GM23338 (cell line): ENCODE results near the gene IMMP2L. TPM values are rescaled to one million over a fixed set of nuclear protein-coding genes. Genes with fewer than 3 reads are reported as not detected.

ENCODE experiments used
- ATAC-seq: fragments of 200-7000 bp; cut with Tn5 transposase; 3 replicates; pipeline ENCODE4 v1.9.1; 2020
- DNase-seq: peaks from one replicate; pipeline ENCODE4 v3.0.0-alpha.2; 2015; ENCODE audit warnings: low spot score
- H2AFZ ChIP-seq: fragments of 200-600 bp; sonication (generic); 2 replicates; pipeline ENCODE4 v1.8.0; 2016; ENCODE audit warnings: antibody characterized with exemption, mild to moderate bottlenecking, moderate library complexity
- H3F3A ChIP-seq: fragments of 200-600 bp; sonication (generic); replicated peaks from 2 replicates; pipeline ENCODE4 v1.8.0; 2017; ENCODE audit warnings: antibody characterized with exemption, mixed run types, low read depth
- H3K27ac ChIP-seq: fragments of 200-600 bp; sonication (generic); 2 replicates; pipeline ENCODE4 v1.6.1; 2016; ENCODE audit warnings: low read depth
- H3K27me3 ChIP-seq: fragments of 200-600 bp; sonication (generic); 2 replicates; pipeline ENCODE4 v1.8.0; 2016; ENCODE audit warnings: mild to moderate bottlenecking, mixed run types, moderate library complexity; ENCODE audit not compliant: insufficient read depth
- H3K36me3 ChIP-seq: fragments of 200-600 bp; sonication (generic); 2 replicates; pipeline ENCODE4 v1.8.0; 2016; ENCODE audit warnings: mild to moderate bottlenecking; ENCODE audit not compliant: insufficient read depth
- H3K4me1 ChIP-seq: fragments of 200-600 bp; sonication (generic); 2 replicates; pipeline ENCODE4 v1.8.0; 2016; ENCODE audit warnings: mild to moderate bottlenecking, moderate library complexity; ENCODE audit not compliant: insufficient read depth
- H3K4me2 ChIP-seq: fragments of 200-600 bp; sonication (generic); 2 replicates; pipeline ENCODE4 v1.7.1; 2017; ENCODE audit warnings: mixed run types
- H3K4me3 ChIP-seq: fragments of 200-600 bp; sonication (generic); 2 replicates; pipeline ENCODE4 v1.6.1; 2016; ENCODE audit warnings: mixed run types
- H3K79me2 ChIP-seq: fragments of 200-600 bp; sonication (generic); replicated peaks from 2 replicates; pipeline ENCODE4 v1.8.0; 2017; ENCODE audit warnings: mild to moderate bottlenecking; ENCODE audit not compliant: insufficient read depth
- H3K9me2 ChIP-seq: fragments of 200-600 bp; sonication (generic); 2 replicates; pipeline ENCODE4 v1.8.0; 2017; ENCODE audit not compliant: insufficient read depth
- H4K20me1 ChIP-seq: fragments of 200-600 bp; sonication (generic); replicated peaks from 2 replicates; pipeline ENCODE4 v1.8.0; 2017; ENCODE audit warnings: mild to moderate bottlenecking; ENCODE audit not compliant: insufficient read depth
- H3K27ac Mint-ChIP-seq: 2 replicates; pipeline ENCODE4 v1.8.0; 2020; ENCODE audit warnings: inconsistent platforms, mild to moderate bottlenecking, moderate library complexity, mixed read lengths
- H3K27me3 Mint-ChIP-seq: 3 replicates; pipeline ENCODE4 v1.8.0; 2022; ENCODE audit warnings: low read depth, mild to moderate bottlenecking, moderate library complexity, mixed read lengths, inconsistent platforms; ENCODE audit not compliant: insufficient read depth, poor library complexity
- H3K36me3 Mint-ChIP-seq: 3 replicates; pipeline ENCODE4 v1.8.0; 2021; ENCODE audit warnings: low read depth, mild to moderate bottlenecking, inconsistent platforms, moderate library complexity, mixed read lengths
- H3K4me1 Mint-ChIP-seq: 3 replicates; pipeline ENCODE4 v1.8.0; 2020; ENCODE audit warnings: mild to moderate bottlenecking, inconsistent platforms, mixed read lengths
- H3K4me3 Mint-ChIP-seq: 3 replicates; pipeline ENCODE4 v1.8.0; 2021; ENCODE audit warnings: moderate library complexity, mild to moderate bottlenecking, inconsistent platforms, mixed read lengths
- H3K9me3 Mint-ChIP-seq: 3 replicates; pipeline ENCODE4 v1.8.0; 2020; ENCODE audit warnings: moderate library complexity, mild to moderate bottlenecking, inconsistent platforms, mixed read lengths
- CREB1 ChIP-seq: fragments of 250-450 bp; sonication (Bioruptor Pico); IDR thresholded peaks from 2 replicates; pipeline ENCODE4 v1.5.0; 2020; ENCODE audit warnings: low read depth, mild to moderate bottlenecking, moderate library complexity
- CTCF ChIP-seq, 2 experiments: fragments of 200-600 bp in 1 of 2; sonication (generic) in 1 of 2; conservative IDR thresholded peaks; 2 replicates each; pipeline versions ENCODE4 v1.5.1 to v1.6.1; 2016 to 2017; ENCODE audit warnings: antibody characterized with exemption in 2 of 2, low read depth in 2 of 2, mild to moderate bottlenecking in 2 of 2, moderate library complexity in 1 of 2
- EZH2phosphoT487 ChIP-seq: fragments of 200-600 bp; sonication (generic); IDR thresholded peaks from one replicate; pipeline ENCODE4 v1.8.1; 2018; ENCODE audit warnings: antibody characterized with exemption; ENCODE audit not compliant: unreplicated experiment
- JUNB ChIP-seq: IDR thresholded peaks from one replicate; pipeline ENCODE4 v1.6.1; 2016; ENCODE audit warnings: antibody characterized with exemption; ENCODE audit not compliant: unreplicated experiment
- NANOG ChIP-seq: IDR thresholded peaks from 2 replicates; pipeline ENCODE4 v1.6.1; 2016; ENCODE audit warnings: antibody characterized with exemption, borderline replicate concordance
- POLR2AphosphoS5 ChIP-seq: IDR thresholded peaks from 2 replicates; pipeline ENCODE4 v1.6.1; 2016; ENCODE audit warnings: antibody characterized with exemption, low read depth
- STAT1 ChIP-seq: IDR thresholded peaks from one replicate; pipeline ENCODE4 v1.6.1; 2016; ENCODE audit warnings: antibody characterized with exemption; ENCODE audit not compliant: unreplicated experiment
- ZNF114 ChIP-seq: fragments of 250-450 bp; sonication (Bioruptor Pico); IDR thresholded peaks from 2 replicates; pipeline ENCODE4 v1.5.0; 2020; ENCODE audit warnings: mild to moderate bottlenecking, moderate library complexity
- ZNF331 ChIP-seq: fragments of 250-450 bp; sonication (Bioruptor Pico); IDR thresholded peaks from 2 replicates; pipeline ENCODE4 v1.5.0; 2020; ENCODE audit warnings: low read depth, mild to moderate bottlenecking, moderate library complexity
- polyA plus RNA-seq: library from polyadenylated mRNA; unstranded; fragments of >200 nt; fragmentation: Nextera tagmentation; extraction: Ambion mirVana; gene quantifications from 2 replicates; pipeline ENCODE4 v1.2.1, GENCODE V29; 2016
- total RNA-seq: library from RNA; depleted of rRNA; stranded (reverse); fragments of >200 nt; shearing (Covaris generic); gene quantifications from 2 replicates; pipeline ENCODE4 v1.2.3, GENCODE V29; 2014
- TF ChIP-seq, protein P1 (sequence below): IDR thresholded peaks from 2 replicates; pipeline ENCODE4 v1.6.1; 2016; ENCODE audit warnings: antibody characterized with exemption
- TF ChIP-seq, protein P2 (sequence below): IDR thresholded peaks from one replicate; pipeline ENCODE4 v1.6.1; 2018; ENCODE audit warnings: antibody characterized with exemption; ENCODE audit not compliant: unreplicated experiment
- TF ChIP-seq, protein P3 (sequence below): fragments of 250-450 bp; sonication (Bioruptor Pico); IDR thresholded peaks from 2 replicates; pipeline ENCODE4 v1.5.0; 2020; ENCODE audit warnings: mild to moderate bottlenecking, moderate library complexity

The IMMP2L gene
- total and polyA plus RNA-seq, 2 experiments from 2014 or later: 7.3 to 14.0 TPM

DNA sequence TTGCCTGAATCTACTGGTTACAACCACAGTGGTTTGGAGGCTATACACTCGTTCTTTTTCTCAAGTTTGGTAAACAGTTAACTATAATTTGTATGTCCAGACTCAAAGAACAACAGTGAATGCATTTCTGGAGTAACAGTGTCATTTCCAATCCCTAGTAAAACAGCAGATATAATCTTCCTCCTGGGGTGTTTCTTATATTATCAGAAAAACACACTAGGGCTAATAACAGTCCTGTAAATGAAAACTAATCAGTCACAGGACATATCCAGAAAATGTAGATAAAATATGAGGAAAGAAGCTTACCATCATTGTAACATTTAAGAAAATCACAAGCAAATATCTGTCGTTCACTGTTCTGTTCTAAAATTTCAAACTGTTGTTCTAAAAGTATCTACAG lies 388.8 kb downstream of the IMMP2L start:
- no peaks in the 10 kb centered on the region for H3K4me1 Mint-ChIP-seq
- no peaks in the 10 kb centered on the region for H3K36me3 Mint-ChIP-seq
- H3K79me2 ChIP-seq: no peaks in the 10 kb centered on the region
- no peaks in the 10 kb centered on the region for H3K27me3 ChIP-seq
- peaks cover 4% of the 10 kb centered on the region; the same call in 1 of the 2 replicates for H3K4me1 ChIP-seq
- no peak overlapping the region for H3K4me3 Mint-ChIP-seq
- H3K4me2 ChIP-seq: no peak overlapping the region
- H3K9me2 ChIP-seq: no peaks in the 10 kb centered on the region
- no peak overlapping the region for H3K4me3 ChIP-seq
- H3K36me3 ChIP-seq: no peaks in the 10 kb centered on the region
- no peak for ATAC-seq
- H3K27ac ChIP-seq: no peak overlapping the region
- H3K27me3 Mint-ChIP-seq: no peaks in the 10 kb centered on the region
- H3K27ac Mint-ChIP-seq: no peak overlapping the region
- no peak for DNase-seq
- TF ChIP-seq, protein P1, sequence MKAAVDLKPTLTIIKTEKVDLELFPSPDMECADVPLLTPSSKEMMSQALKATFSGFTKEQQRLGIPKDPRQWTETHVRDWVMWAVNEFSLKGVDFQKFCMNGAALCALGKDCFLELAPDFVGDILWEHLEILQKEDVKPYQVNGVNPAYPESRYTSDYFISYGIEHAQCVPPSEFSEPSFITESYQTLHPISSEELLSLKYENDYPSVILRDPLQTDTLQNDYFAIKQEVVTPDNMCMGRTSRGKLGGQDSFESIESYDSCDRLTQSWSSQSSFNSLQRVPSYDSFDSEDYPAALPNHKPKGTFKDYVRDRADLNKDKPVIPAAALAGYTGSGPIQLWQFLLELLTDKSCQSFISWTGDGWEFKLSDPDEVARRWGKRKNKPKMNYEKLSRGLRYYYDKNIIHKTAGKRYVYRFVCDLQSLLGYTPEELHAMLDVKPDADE: no peak
- TF ChIP-seq, protein P2, sequence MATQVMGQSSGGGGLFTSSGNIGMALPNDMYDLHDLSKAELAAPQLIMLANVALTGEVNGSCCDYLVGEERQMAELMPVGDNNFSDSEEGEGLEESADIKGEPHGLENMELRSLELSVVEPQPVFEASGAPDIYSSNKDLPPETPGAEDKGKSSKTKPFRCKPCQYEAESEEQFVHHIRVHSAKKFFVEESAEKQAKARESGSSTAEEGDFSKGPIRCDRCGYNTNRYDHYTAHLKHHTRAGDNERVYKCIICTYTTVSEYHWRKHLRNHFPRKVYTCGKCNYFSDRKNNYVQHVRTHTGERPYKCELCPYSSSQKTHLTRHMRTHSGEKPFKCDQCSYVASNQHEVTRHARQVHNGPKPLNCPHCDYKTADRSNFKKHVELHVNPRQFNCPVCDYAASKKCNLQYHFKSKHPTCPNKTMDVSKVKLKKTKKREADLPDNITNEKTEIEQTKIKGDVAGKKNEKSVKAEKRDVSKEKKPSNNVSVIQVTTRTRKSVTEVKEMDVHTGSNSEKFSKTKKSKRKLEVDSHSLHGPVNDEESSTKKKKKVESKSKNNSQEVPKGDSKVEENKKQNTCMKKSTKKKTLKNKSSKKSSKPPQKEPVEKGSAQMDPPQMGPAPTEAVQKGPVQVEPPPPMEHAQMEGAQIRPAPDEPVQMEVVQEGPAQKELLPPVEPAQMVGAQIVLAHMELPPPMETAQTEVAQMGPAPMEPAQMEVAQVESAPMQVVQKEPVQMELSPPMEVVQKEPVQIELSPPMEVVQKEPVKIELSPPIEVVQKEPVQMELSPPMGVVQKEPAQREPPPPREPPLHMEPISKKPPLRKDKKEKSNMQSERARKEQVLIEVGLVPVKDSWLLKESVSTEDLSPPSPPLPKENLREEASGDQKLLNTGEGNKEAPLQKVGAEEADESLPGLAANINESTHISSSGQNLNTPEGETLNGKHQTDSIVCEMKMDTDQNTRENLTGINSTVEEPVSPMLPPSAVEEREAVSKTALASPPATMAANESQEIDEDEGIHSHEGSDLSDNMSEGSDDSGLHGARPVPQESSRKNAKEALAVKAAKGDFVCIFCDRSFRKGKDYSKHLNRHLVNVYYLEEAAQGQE: no peak
- TF ChIP-seq ZNF331 (CRISPR knock-in tag) (no peak), ZNF114 (CRISPR knock-in tag) (no peak), CTCF (conservative IDR thresholded peaks at IDR 0.05; ENCODE audit: low read depth in 2 of 2) (no peak), POLR2AphosphoS5 (no peak), CREB1 (CRISPR knock-in tag) (no peak), EZH2phosphoT487 (no peak), STAT1 (no peak), NANOG (no peak), JUNB (no peak)
- TF ChIP-seq, protein P3, sequence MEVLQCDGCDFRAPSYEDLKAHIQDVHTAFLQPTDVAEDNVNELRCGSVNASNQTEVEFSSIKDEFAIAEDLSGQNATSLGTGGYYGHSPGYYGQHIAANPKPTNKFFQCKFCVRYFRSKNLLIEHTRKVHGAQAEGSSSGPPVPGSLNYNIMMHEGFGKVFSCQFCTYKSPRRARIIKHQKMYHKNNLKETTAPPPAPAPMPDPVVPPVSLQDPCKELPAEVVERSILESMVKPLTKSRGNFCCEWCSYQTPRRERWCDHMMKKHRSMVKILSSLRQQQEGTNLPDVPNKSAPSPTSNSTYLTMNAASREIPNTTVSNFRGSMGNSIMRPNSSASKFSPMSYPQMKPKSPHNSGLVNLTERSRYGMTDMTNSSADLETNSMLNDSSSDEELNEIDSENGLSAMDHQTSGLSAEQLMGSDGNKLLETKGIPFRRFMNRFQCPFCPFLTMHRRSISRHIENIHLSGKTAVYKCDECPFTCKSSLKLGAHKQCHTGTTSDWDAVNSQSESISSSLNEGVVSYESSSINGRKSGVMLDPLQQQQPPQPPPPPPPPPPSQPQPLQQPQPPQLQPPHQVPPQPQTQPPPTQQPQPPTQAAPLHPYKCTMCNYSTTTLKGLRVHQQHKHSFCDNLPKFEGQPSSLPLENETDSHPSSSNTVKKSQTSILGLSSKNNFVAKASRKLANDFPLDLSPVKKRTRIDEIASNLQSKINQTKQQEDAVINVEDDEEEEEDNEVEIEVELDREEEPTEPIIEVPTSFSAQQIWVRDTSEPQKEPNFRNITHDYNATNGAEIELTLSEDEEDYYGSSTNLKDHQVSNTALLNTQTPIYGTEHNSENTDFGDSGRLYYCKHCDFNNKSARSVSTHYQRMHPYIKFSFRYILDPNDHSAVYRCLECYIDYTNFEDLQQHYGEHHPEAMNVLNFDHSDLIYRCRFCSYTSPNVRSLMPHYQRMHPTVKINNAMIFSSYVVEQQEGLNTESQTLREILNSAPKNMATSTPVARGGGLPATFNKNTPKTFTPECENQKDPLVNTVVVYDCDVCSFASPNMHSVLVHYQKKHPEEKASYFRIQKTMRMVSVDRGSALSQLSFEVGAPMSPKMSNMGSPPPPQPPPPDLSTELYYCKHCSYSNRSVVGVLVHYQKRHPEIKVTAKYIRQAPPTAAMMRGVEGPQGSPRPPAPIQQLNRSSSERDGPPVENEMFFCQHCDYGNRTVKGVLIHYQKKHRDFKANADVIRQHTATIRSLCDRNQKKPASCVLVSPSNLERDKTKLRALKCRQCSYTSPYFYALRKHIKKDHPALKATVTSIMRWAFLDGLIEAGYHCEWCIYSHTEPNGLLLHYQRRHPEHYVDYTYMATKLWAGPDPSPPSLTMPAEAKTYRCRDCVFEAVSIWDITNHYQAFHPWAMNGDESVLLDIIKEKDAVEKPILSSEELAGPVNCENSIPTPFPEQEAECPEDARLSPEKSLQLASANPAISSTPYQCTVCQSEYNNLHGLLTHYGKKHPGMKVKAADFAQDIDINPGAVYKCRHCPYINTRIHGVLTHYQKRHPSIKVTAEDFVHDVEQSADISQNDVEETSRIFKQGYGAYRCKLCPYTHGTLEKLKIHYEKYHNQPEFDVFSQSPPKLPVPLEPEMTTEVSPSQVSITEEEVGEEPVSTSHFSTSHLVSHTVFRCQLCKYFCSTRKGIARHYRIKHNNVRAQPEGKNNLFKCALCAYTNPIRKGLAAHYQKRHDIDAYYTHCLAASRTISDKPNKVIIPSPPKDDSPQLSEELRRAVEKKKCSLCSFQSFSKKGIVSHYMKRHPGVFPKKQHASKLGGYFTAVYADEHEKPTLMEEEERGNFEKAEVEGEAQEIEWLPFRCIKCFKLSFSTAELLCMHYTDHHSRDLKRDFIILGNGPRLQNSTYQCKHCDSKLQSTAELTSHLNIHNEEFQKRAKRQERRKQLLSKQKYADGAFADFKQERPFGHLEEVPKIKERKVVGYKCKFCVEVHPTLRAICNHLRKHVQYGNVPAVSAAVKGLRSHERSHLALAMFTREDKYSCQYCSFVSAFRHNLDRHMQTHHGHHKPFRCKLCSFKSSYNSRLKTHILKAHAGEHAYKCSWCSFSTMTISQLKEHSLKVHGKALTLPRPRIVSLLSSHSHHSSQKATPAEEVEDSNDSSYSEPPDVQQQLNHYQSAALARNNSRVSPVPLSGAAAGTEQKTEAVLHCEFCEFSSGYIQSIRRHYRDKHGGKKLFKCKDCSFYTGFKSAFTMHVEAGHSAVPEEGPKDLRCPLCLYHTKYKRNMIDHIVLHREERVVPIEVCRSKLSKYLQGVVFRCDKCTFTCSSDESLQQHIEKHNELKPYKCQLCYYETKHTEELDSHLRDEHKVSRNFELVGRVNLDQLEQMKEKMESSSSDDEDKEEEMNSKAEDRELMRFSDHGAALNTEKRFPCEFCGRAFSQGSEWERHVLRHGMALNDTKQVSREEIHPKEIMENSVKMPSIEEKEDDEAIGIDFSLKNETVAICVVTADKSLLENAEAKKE: no peak
- no peaks in the 10 kb centered on the region for H3F3A ChIP-seq
- H3K9me3 Mint-ChIP-seq: no peaks in the 10 kb centered on the region
- H2AFZ ChIP-seq: no peak overlapping the region
- no peaks in the 10 kb centered on the region for H4K20me1 ChIP-seq
